Left ventricle myocardium inferior (tissue), 1 donor: ENCODE results near the gene HOXA3. TPM values are rescaled to one million over a fixed set of nuclear protein-coding genes. Genes with fewer than 3 reads are reported as not detected.

Experiments
- DNase-seq: peaks from one replicate; pipeline ENCODE4 v3.0.0-alpha.2; 2020
- H3K27ac ChIP-seq: fragments of 200-600 bp; replicated peaks from 2 replicates; pipeline ENCODE4 v1.8.0; 2021
- H3K27me3 ChIP-seq: fragments of 200-600 bp; 2 replicates; pipeline ENCODE4 v1.8.0; 2021; ENCODE audit warnings: low read depth
- H3K36me3 ChIP-seq: fragments of 200-600 bp; 2 replicates; pipeline ENCODE4 v1.8.0; 2021
- H3K4me1 ChIP-seq: fragments of 200-600 bp; 2 replicates; pipeline ENCODE4 v1.8.0; 2021
- H3K4me3 ChIP-seq: fragments of 200-600 bp; 2 replicates; pipeline ENCODE4 v1.8.0; 2021; ENCODE audit warnings: mild to moderate bottlenecking, moderate library complexity
- H3K9me3 ChIP-seq: fragments of 200-600 bp; replicated peaks from 2 replicates; pipeline ENCODE4 v1.8.0; 2021
- intact Hi-C: fragments of 100-400 bp; cut with micrococcal nuclease; formaldehyde crosslinking; loops from one replicate; pipeline ENCODE4 v1.11.0; 2022
- total RNA-seq: library from RNA; stranded (reverse); fragmentation: NEBNext Ultra II Directional; extraction: Animal tissue kit (Norgen Biotek cat#: 25700); gene quantifications from one replicate; pipeline ENCODE4 v1.2.1, GENCODE V29; 2021
- TF ChIP-seq, protein P1 (sequence below): fragments of 200-600 bp; IDR thresholded peaks from 2 replicates; pipeline ENCODE4 v1.8.0; 2021; ENCODE audit warnings: antibody characterized with exemption, mild to moderate bottlenecking, borderline replicate concordance
- donor health status: DM: no; HTN: yes; CAD: no; lungs with severe emphysema.

The HOXA3 gene
- total RNA-seq, 1 donor from 2014 or later, result not detected

DNA sequence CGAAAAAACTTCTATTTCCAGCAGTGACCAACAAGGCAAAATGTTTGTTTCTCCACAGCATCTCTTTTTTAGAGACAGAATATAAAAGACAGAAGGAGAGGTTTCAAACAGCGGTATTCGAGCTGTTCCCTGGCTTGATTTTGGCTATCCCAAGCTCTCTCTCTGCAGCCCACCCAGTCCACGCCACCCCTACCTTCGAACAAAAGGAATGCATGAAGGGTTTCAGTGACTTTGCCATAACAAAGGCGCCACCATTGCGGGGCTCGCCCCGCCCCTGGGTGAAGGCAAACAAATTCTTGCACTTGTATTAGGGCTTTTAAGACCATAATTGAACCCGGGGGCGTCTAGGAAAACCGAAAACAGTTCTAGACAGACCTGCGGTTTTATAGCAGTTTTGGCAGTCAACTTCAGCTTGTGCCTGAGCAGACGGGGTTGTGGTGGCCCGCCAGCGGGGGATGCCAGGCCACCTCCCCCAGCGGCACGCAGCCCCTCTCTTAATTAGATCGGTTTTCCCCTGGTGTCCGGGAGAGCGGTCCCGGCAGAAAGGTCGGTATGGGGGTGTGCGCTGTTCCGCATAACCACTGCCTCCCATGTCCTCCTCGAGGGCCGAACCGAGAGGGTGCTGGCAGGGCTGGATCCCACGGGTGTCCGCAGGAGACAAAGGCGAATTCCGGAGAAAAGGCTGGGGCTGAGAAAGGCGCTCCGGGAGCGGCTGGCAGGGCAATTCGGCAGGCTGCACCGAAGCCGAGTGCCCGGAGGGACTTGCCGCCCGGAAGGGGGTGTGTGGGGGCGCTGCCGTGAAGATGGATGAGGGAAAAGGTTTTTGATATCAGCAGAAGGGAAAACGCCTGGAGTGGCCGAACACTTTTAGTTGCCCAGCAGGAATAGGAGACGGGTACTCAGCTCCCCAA lies 35.3 kb upstream of the HOXA3 start:
- Histone ChIP-seq H3K27ac (no peak overlapping the region), H3K4me3 (peak overlapping the region; percentile 50), H3K27me3 (peaks cover 100% of the 10 kb centered on the region), H3K4me1 (peaks cover 62% of the 10 kb centered on the region), H3K36me3 (no peaks in the 10 kb centered on the region), H3K9me3 (no peaks in the 10 kb centered on the region)
- TF ChIP-seq, protein P1, sequence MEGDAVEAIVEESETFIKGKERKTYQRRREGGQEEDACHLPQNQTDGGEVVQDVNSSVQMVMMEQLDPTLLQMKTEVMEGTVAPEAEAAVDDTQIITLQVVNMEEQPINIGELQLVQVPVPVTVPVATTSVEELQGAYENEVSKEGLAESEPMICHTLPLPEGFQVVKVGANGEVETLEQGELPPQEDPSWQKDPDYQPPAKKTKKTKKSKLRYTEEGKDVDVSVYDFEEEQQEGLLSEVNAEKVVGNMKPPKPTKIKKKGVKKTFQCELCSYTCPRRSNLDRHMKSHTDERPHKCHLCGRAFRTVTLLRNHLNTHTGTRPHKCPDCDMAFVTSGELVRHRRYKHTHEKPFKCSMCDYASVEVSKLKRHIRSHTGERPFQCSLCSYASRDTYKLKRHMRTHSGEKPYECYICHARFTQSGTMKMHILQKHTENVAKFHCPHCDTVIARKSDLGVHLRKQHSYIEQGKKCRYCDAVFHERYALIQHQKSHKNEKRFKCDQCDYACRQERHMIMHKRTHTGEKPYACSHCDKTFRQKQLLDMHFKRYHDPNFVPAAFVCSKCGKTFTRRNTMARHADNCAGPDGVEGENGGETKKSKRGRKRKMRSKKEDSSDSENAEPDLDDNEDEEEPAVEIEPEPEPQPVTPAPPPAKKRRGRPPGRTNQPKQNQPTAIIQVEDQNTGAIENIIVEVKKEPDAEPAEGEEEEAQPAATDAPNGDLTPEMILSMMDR, result no peak
- no peak for DNase-seq
- intact Hi-C loops, result no loop called here

GRCh38 chr7:27186668-27187474 lies 34.5 kb upstream of the HOXA3 start:
- TF ChIP-seq, protein P1, result no peak
- Histone ChIP-seq H3K4me1 (peaks cover 53% of the 10 kb centered on the region), H3K36me3 (no peaks in the 10 kb centered on the region), H3K27me3 (peaks cover 100% of the 10 kb centered on the region), H3K4me3 (no peak overlapping the region), H3K27ac (no peak overlapping the region), H3K9me3 (no peaks in the 10 kb centered on the region)
- no peak for DNase-seq
- intact Hi-C loops, result no loop called here

- no peak overlapping the region for H3K4me3 ChIP-seq
- H3K27me3 ChIP-seq, result peaks cover 100% of the 10 kb centered on the region
- intact Hi-C loops, result no loop called here
- H3K27ac ChIP-seq, result no peak overlapping the region
- no peak for DNase-seq
- TF ChIP-seq, protein P1, result no peak
- no peaks in the 10 kb centered on the region for H3K9me3 ChIP-seq
- peaks cover 52% of the 10 kb centered on the region for H3K4me1 ChIP-seq
- H3K36me3 ChIP-seq, result no peaks in the 10 kb centered on the region
These were observed 33.7 kb upstream of the HOXA3 start for GRCh38 chr7:27185854-27186667.

GRCh38 chr7:27185013-27185853 lies 32.9 kb upstream of the HOXA3 start, which contains the start of gene HOXA11:
Gene HOXA11 (minus strand): TSS chr7:27185232. CDS start chr7:27185144, 88 bp downstream.
- TF ChIP-seq, protein P1, result no peak
- no peak for DNase-seq
- Histone ChIP-seq H3K9me3 (no peaks in the 10 kb centered on the region), H3K27ac (no peak within 1 kb of the TSS), H3K27me3 (peaks cover 100% of the 10 kb centered on the region), H3K36me3 (no peaks in the 10 kb centered on the region), H3K4me1 (peaks cover 52% of the 10 kb centered on the region), H3K4me3 (peak within 1 kb of the TSS; percentile 59)
- intact Hi-C loops, result no loop called here
